ENCODE data around the gene LPP.

GRCh38 chr3:188788621-188789081, 634.7 kb downstream of the LPP start:
- TF ChIP-seq CTCF (IDR thresholded peaks at IDR 0.05; ENCODE audit: insufficient read depth, low read length, poor library complexity, severe bottlenecking) (no peak), EZH2phosphoT487 (conservative IDR thresholded peaks at IDR 0.05; ENCODE audit: low read length) (no peak)

Measured in SU-DHL-6 (cell line).